Activated CD4-positive, CD25-positive, alpha-beta regulatory T cell treated with anti-CD3 and anti-CD28 coated beads, Interleukin-2, amount 50 U/mL, for 16 hours (primary cell): ENCODE measurements around the gene CARHSP1.
"Not testable (repeated sequence)": the region's sequence is repeated elsewhere in the genome, so short reads cannot be mapped to it uniquely, and the experiment has no call there.

Experiments used
- DNase-seq: peaks from one replicate; pipeline ENCODE4 v3.0.0-alpha.2; 2020; ENCODE audit warnings: low read depth, low spot score

The CARHSP1 gene

GRCh38 chr16:8854298-8854948 lies 14.4 kb downstream of the CARHSP1 start:
- no peak for DNase-seq

GRCh38 chr16:8853611-8854010 lies 15.2 kb downstream of the CARHSP1 start:
- DNase-seq = no peak

- no peak for DNase-seq
Observed at GRCh38 chr16:8853150-8853549, 15.7 kb downstream of the CARHSP1 start.

- DNase-seq = no peak
Observed at GRCh38 chr16:8852534-8852933, 16.3 kb downstream of the CARHSP1 start.

- no peak for DNase-seq
Observed at GRCh38 chr16:8851761-8852403, 16.9 kb downstream of the CARHSP1 start.

- DNase-seq = no peak
Observed at GRCh38 chr16:8850279-8850885, 18.4 kb downstream of the CARHSP1 start.

GRCh38 chr16:8849411-8850011 lies 19.3 kb downstream of the CARHSP1 start:
- DNase-seq = no peak

- DNase-seq = no peak
Observed at GRCh38 chr16:8848939-8849391, 19.8 kb downstream of the CARHSP1 start.

- DNase-seq = no peak
Observed at GRCh38 chr16:8848231-8848938, 20.4 kb downstream of the CARHSP1 start.

GRCh38 chr16:8847623-8848022 lies 21.2 kb downstream of the CARHSP1 start:
- DNase-seq = no peak

- no peak for DNase-seq
Observed at GRCh38 chr16:8847145-8847544, 21.7 kb downstream of the CARHSP1 start.

GRCh38 chr16:8846401-8846932 lies 22.3 kb downstream of the CARHSP1 start:
- no peak for DNase-seq

- DNase-seq = no peak
Observed at GRCh38 chr16:8845699-8846298, 23.0 kb downstream of the CARHSP1 start.

GRCh38 chr16:8843296-8843695 lies 25.5 kb downstream of the CARHSP1 start:
- DNase-seq = not testable (repeated sequence)

GRCh38 chr16:8842016-8842415 lies 26.8 kb downstream of the CARHSP1 start:
- not testable (repeated sequence) for DNase-seq

- DNase-seq = not testable (repeated sequence)
Observed at GRCh38 chr16:8837594-8837993, 31.2 kb downstream of the CARHSP1 start.

GRCh38 chr16:8836797-8837196 lies 32.0 kb downstream of the CARHSP1 start:
- not testable (repeated sequence) for DNase-seq

GRCh38 chr16:8832717-8833105 lies 36.1 kb downstream of the CARHSP1 start:
- no peak for DNase-seq

GRCh38 chr16:8831871-8832716 lies 36.7 kb downstream of the CARHSP1 start:
- no peak for DNase-seq

- DNase-seq = no peak
Observed at GRCh38 chr16:8831450-8831849, 37.4 kb downstream of the CARHSP1 start.
